ENCODE measurements around the gene ENPP3. TPM values are rescaled to one million over a fixed set of nuclear protein-coding genes. Genes with fewer than 3 reads are reported as not detected.

The ENPP3 gene
- total and polyA plus RNA-seq, 2 donors (not counting 1 experiment from before 2014, with no cell fraction given), result 0.18 to 0.25 TPM

DNA sequence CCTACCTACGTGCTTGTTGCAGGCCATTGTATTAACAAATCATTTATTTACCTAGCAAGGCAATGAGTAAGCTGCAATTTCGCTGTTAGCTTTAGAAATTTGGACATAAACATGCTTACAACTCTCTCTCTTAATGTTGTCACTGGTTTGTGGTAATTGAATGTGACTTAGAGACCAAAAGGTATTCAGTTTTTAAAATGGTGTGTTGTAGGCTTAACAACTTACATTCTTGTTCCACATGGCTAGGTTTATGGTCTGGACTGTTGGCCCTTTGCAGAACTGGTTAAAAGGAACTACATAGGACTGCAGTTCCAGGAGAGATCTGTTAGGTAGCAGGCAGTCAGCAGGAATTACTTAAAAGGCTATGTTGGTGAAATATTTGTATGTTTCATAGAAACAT is 84.1 kb downstream of the ENPP3 start:
- WGBS (ENCODE audit: insufficient coverage), result no CpG with 5 or more reads among the region's 2 CpGs
- intact Hi-C loops (cut with micrococcal nuclease), result no loop called here
- TF ChIP-seq, protein P1, sequence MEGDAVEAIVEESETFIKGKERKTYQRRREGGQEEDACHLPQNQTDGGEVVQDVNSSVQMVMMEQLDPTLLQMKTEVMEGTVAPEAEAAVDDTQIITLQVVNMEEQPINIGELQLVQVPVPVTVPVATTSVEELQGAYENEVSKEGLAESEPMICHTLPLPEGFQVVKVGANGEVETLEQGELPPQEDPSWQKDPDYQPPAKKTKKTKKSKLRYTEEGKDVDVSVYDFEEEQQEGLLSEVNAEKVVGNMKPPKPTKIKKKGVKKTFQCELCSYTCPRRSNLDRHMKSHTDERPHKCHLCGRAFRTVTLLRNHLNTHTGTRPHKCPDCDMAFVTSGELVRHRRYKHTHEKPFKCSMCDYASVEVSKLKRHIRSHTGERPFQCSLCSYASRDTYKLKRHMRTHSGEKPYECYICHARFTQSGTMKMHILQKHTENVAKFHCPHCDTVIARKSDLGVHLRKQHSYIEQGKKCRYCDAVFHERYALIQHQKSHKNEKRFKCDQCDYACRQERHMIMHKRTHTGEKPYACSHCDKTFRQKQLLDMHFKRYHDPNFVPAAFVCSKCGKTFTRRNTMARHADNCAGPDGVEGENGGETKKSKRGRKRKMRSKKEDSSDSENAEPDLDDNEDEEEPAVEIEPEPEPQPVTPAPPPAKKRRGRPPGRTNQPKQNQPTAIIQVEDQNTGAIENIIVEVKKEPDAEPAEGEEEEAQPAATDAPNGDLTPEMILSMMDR (IDR thresholded peaks at IDR 0.05), result no peak
- no peak for TF ChIP-seq EZH2 (IDR thresholded peaks at IDR 0.05; ENCODE audit: borderline replicate concordance, insufficient read depth, low read depth, low read length, poor library complexity, severe bottlenecking)
- Histone ChIP-seq H3K9ac (ENCODE audit: low read length) (no peak overlapping the region), H3K36me3 (replicated peaks in 1 of 2; ENCODE audit: control extremely low read depth in 1 of 2, control insufficient read depth in 1 of 2, extremely low read depth in 1 of 2, insufficient read depth in 2 of 2, low read length in 1 of 2) (no peaks in the 10 kb centered on the region), H3K4me3 (ENCODE audit: control extremely low read depth in 1 of 5, extremely low read depth in 1 of 5, insufficient read depth in 1 of 5, low read depth in 2 of 5, low read length in 4 of 5) (no peak overlapping the region), H3K27ac (ENCODE audit: low read length in 2 of 2) (no peak overlapping the region), H2AFZ (ENCODE audit: insufficient read depth, low read depth, low read length, poor library complexity, severe bottlenecking) (no peak overlapping the region), H3K27me3 (replicated peaks in 1 of 4; ENCODE audit: control extremely low read depth in 1 of 4, control insufficient read depth in 3 of 4, insufficient read depth in 4 of 4, low read length in 3 of 4) (no peaks in the 10 kb centered on the region), H3K9me3 (ENCODE audit: control extremely low read depth in 1 of 3, control insufficient read depth in 2 of 3, insufficient read depth in 1 of 3, low read length in 2 of 3) (no peaks in the 10 kb centered on the region), H3K4me1 (ENCODE audit: control insufficient read depth in 2 of 2, insufficient read depth in 2 of 2, low read length in 2 of 2) (no peaks in the 10 kb centered on the region), H3K4me2 (replicated peaks; ENCODE audit: low read depth, low read length, poor library complexity, severe bottlenecking) (no peak overlapping the region), H3K79me2 (ENCODE audit: control insufficient read depth, insufficient read depth, low read length) (no peaks in the 10 kb centered on the region), H4K20me1 (ENCODE audit: control insufficient read depth, insufficient read depth, low read length, poor library complexity, severe bottlenecking) (no peaks in the 10 kb centered on the region)
- no peak overlapping the region for H3K4me3 Mint-ChIP-seq
- DNase-seq, result no peak
- POLR2A ChIA-PET, result no interaction called here
- H3K9me3 Mint-ChIP-seq (ENCODE audit: insufficient read depth), result no peaks in the 10 kb centered on the region
- CTCF ChIA-PET, result no interaction called here
- H3K27me3 Mint-ChIP-seq, result no peaks in the 10 kb centered on the region
- no peaks in the 10 kb centered on the region for H3K4me1 Mint-ChIP-seq
- H3K27ac Mint-ChIP-seq, result no peak overlapping the region
- no peak for ATAC-seq (ENCODE audit: low read depth)

DNA sequence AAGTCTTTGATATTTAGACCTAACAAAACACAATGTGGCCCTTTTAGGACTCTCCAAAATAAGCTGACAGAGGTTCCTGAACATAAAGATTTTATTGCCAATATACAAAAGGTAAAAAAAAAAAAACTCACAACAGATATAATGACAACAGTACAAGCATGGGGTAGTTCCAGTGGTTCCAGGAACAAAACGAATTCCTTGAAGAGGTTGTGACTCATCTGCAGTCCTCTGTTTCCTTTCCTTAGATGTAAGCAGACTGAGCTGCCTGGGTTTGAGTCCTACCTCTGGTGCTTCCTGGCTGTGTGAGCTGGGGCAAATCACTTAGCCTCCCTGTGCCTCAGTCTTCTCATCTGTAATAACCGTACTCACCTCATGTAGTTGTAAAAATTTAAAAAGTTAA is 87.0 kb downstream of the ENPP3 start:
- Histone ChIP-seq H3K27ac (ENCODE audit: low read length in 2 of 2) (no peak overlapping the region), H3K4me3 (ENCODE audit: control extremely low read depth in 1 of 5, extremely low read depth in 1 of 5, insufficient read depth in 1 of 5, low read depth in 2 of 5, low read length in 4 of 5) (no peak overlapping the region), H3K4me2 (replicated peaks; ENCODE audit: low read depth, low read length, poor library complexity, severe bottlenecking) (no peak overlapping the region), H3K27me3 (replicated peaks in 1 of 4; ENCODE audit: control extremely low read depth in 1 of 4, control insufficient read depth in 3 of 4, insufficient read depth in 4 of 4, low read length in 3 of 4) (no peaks in the 10 kb centered on the region), H3K36me3 (replicated peaks in 1 of 2; ENCODE audit: control extremely low read depth in 1 of 2, control insufficient read depth in 1 of 2, extremely low read depth in 1 of 2, insufficient read depth in 2 of 2, low read length in 1 of 2) (no peaks in the 10 kb centered on the region), H2AFZ (ENCODE audit: insufficient read depth, low read depth, low read length, poor library complexity, severe bottlenecking) (no peak overlapping the region), H3K79me2 (ENCODE audit: control insufficient read depth, insufficient read depth, low read length) (no peaks in the 10 kb centered on the region), H3K9me3 (ENCODE audit: control extremely low read depth in 1 of 3, control insufficient read depth in 2 of 3, insufficient read depth in 1 of 3, low read length in 2 of 3) (no peaks in the 10 kb centered on the region), H3K9ac (ENCODE audit: low read length) (no peak overlapping the region), H3K4me1 (ENCODE audit: control insufficient read depth in 2 of 2, insufficient read depth in 2 of 2, low read length in 2 of 2) (no peaks in the 10 kb centered on the region), H4K20me1 (ENCODE audit: control insufficient read depth, insufficient read depth, low read length, poor library complexity, severe bottlenecking) (no peaks in the 10 kb centered on the region)
- H3K27ac Mint-ChIP-seq, result no peak overlapping the region
- intact Hi-C loops (cut with micrococcal nuclease), result no loop called here
- POLR2A ChIA-PET, result no interaction called here
- H3K27me3 Mint-ChIP-seq, result no peaks in the 10 kb centered on the region
- WGBS (ENCODE audit: insufficient coverage), result 83% methylated on average over 1 of the region's 2 CpGs
- no peak for DNase-seq
- ATAC-seq (ENCODE audit: low read depth), result no peak
- TF ChIP-seq, protein P1 (IDR thresholded peaks at IDR 0.05), result no peak
- TF ChIP-seq EZH2 (IDR thresholded peaks at IDR 0.05; ENCODE audit: borderline replicate concordance, insufficient read depth, low read depth, low read length, poor library complexity, severe bottlenecking), result no peak
- H3K4me3 Mint-ChIP-seq, result no peak overlapping the region
- CTCF ChIA-PET, result interaction anchor here (1.7 kb wide), 1 partner anchor 44 kb away, joined by 3 read pairs; no protein-coding TSS in a partner anchor
- no peaks in the 10 kb centered on the region for H3K9me3 Mint-ChIP-seq (ENCODE audit: insufficient read depth)
- H3K4me1 Mint-ChIP-seq, result no peaks in the 10 kb centered on the region
